HK-2 (cell line): Measurements from ENCODE around the gene ERBB4.
"Not testable (repeated sequence)": the region's sequence is repeated elsewhere in the genome, so short reads cannot be mapped to it uniquely, and the experiment has no call there.

Experiments
- DNase-seq: peaks from one replicate; pipeline ENCODE4 v3.0.0-alpha.2; 2018; ENCODE audit not compliant: unreplicated experiment

The ERBB4 gene

GRCh38 chr2:212146416-212146815 lies 392.2 kb downstream of the ERBB4 start:
- DNase-seq = no peak

- DNase-seq = no peak
Observed at GRCh38 chr2:212145121-212145520, 393.5 kb downstream of the ERBB4 start.

- no peak for DNase-seq
Observed at GRCh38 chr2:212142631-212143030, 396.0 kb downstream of the ERBB4 start.

- no peak for DNase-seq
Observed at GRCh38 chr2:212141499-212141898, 397.1 kb downstream of the ERBB4 start.

- DNase-seq = no peak
Observed at GRCh38 chr2:212136216-212136795, 402.3 kb downstream of the ERBB4 start.

- DNase-seq = no peak
Observed at GRCh38 chr2:212135739-212136138, 402.9 kb downstream of the ERBB4 start.

GRCh38 chr2:212133337-212133736 lies 405.3 kb downstream of the ERBB4 start:
- no peak for DNase-seq

- DNase-seq = no peak
Observed at GRCh38 chr2:212124598-212124997, 414.0 kb downstream of the ERBB4 start.

GRCh38 chr2:212119591-212119990 lies 419.0 kb downstream of the ERBB4 start:
- DNase-seq = no peak

GRCh38 chr2:212117926-212118325 lies 420.7 kb downstream of the ERBB4 start:
- DNase-seq = no peak

- no peak for DNase-seq
Observed at GRCh38 chr2:212114489-212114888, 424.1 kb downstream of the ERBB4 start.

GRCh38 chr2:212112401-212112800 lies 426.2 kb downstream of the ERBB4 start:
- DNase-seq = no peak

GRCh38 chr2:212109792-212110680 lies 428.6 kb downstream of the ERBB4 start:
- DNase-seq = no peak

GRCh38 chr2:212109217-212109616 lies 429.4 kb downstream of the ERBB4 start:
- no peak for DNase-seq

GRCh38 chr2:212107989-212108388 lies 430.6 kb downstream of the ERBB4 start:
- no peak for DNase-seq

GRCh38 chr2:212107014-212107413 lies 431.6 kb downstream of the ERBB4 start:
- DNase-seq = no peak

- DNase-seq = not testable (repeated sequence)
Observed at GRCh38 chr2:212106536-212106935, 432.1 kb downstream of the ERBB4 start.

GRCh38 chr2:212099658-212100057 lies 438.9 kb downstream of the ERBB4 start:
- no peak for DNase-seq

- no peak for DNase-seq
Observed at GRCh38 chr2:212098966-212099365, 439.6 kb downstream of the ERBB4 start.

- DNase-seq = no peak
Observed at GRCh38 chr2:212097001-212097400, 441.6 kb downstream of the ERBB4 start.

- no peak for DNase-seq
Observed at GRCh38 chr2:212089873-212090272, 448.7 kb downstream of the ERBB4 start.

- DNase-seq = no peak
Observed at GRCh38 chr2:212088353-212088752, 450.2 kb downstream of the ERBB4 start.

- DNase-seq = no peak
Observed at GRCh38 chr2:212083492-212083891, 455.1 kb downstream of the ERBB4 start.
